H1 (cell line): ENCODE measurements around the gene TMEM144. TPM values are rescaled to one million over a fixed set of nuclear protein-coding genes. Genes with fewer than 3 reads are reported as not detected.

Experiments
- CTBP2 ChIP-seq: IDR thresholded peaks from 2 replicates; pipeline ENCODE4 v1.7.0; 2011; ENCODE audit warnings: borderline replicate concordance, mild to moderate bottlenecking, moderate library complexity, mixed read lengths, low read length; ENCODE audit not compliant: insufficient read depth, insufficient read length
- SRF ChIP-seq: IDR thresholded peaks from 2 replicates; pipeline ENCODE4 v1.6.1; 2011; ENCODE audit warnings: mild to moderate bottlenecking, low read depth, low read length, moderate library complexity
- TEAD4 ChIP-seq: IDR thresholded peaks from 2 replicates; pipeline ENCODE4 v1.6.1; 2012; ENCODE audit warnings: low read depth, low read length, inconsistent platforms, mixed read lengths
- polyA plus RNA-seq, 7 experiments: library from polyadenylated mRNA; depleted of rRNA in 3 of 7; stranded (reverse) in 5 of 7; unstranded in 2 of 7; fragments of >200 nt in 5 of 7; fragments of 200-250 nt in 2 of 7; gene quantifications; 1 replicate in 5 of 7; 2 replicates in 1 of 7; 4 replicates in 1 of 7; pipeline versions ENCODE4 v1.2.1 to v1.2.3, GENCODE V29; 2011 to 2013; ENCODE audit warnings: missing spikeins in 2 of 7, mixed read lengths in 2 of 7
- total RNA-seq: library from RNA; stranded (reverse); fragmentation: NEBNext Ultra II Directional; extraction: Animal tissue kit (Norgen Biotek cat#: 25700); gene quantifications from 2 replicates; pipeline ENCODE4 v1.2.1, GENCODE V29; 2021

Gene TMEM144
- total and polyA plus RNA-seq, 2 of the 8 experiments (the other 6 are each of a cell fraction or from before 2014, with no cell fraction given) = 1.9 to 2.6 TPM

DNA sequence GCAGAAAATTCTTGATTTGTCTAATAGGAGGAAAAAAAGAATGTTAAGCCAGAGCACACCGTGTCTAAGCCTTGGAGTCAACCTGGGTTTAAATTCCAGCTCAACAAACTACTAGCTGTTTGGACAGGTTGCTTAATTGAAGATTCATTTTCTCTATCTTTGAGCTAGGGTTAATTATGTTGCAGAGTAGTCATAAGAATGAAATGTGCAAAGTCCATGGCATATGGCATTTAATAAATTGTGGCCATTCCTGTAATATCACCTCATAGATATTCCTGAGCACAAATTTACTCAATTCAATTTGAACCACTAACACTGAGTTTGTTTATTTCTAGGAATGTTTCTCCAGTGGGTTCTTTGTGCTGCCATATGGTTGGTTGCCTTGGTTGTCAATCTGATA is 4.6 kb downstream of the TMEM144 start (continued):
- TF ChIP-seq TEAD4 (no peak), SRF (no peak), CTBP2 (no peak)
